ENCODE measurements around the gene DHX15.

DNA sequence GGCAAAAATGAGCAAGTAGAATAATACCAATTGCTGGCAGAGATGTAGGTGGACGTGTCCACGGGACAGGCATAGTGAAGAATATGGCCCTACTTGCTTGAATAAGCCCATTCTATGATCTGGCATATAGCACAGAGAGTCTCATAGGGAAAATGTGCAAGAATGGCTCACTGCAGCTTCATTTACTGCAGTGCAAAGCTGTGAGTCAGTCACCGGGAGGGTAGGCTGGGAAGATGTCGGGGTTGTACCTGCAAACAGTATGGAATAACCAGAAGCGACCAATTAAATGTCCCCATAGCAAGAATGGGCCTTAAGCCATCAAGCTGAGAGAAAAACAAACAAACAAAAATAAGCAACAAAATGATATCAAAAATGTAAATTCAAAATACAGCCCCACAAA, 74.3 kb downstream of the DHX15 start:
- TF ChIP-seq, protein P1, sequence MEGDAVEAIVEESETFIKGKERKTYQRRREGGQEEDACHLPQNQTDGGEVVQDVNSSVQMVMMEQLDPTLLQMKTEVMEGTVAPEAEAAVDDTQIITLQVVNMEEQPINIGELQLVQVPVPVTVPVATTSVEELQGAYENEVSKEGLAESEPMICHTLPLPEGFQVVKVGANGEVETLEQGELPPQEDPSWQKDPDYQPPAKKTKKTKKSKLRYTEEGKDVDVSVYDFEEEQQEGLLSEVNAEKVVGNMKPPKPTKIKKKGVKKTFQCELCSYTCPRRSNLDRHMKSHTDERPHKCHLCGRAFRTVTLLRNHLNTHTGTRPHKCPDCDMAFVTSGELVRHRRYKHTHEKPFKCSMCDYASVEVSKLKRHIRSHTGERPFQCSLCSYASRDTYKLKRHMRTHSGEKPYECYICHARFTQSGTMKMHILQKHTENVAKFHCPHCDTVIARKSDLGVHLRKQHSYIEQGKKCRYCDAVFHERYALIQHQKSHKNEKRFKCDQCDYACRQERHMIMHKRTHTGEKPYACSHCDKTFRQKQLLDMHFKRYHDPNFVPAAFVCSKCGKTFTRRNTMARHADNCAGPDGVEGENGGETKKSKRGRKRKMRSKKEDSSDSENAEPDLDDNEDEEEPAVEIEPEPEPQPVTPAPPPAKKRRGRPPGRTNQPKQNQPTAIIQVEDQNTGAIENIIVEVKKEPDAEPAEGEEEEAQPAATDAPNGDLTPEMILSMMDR (IDR thresholded peaks at IDR 0.05): no peak
- no peak for TF ChIP-seq POLR2A (IDR thresholded peaks at IDR 0.05)

All from right lobe of liver (tissue), 4 donors.